Neural progenitor cell (in vitro differentiated cells): ENCODE measurements around the gene SNX27. TPM values are rescaled to one million over a fixed set of nuclear protein-coding genes. Genes with fewer than 3 reads are reported as not detected.
A peak's percentile ranks its signal among the peaks of the same experiment; 100 is the strongest.

Experiments
- DNase-seq: peaks from one replicate; pipeline ENCODE4 v3.0.0-alpha.2; 2016; ENCODE audit warnings: low spot score
- H2AFZ ChIP-seq: fragments of 200-600 bp; sonication (generic); replicated peaks from 2 replicates; pipeline ENCODE4 v1.6.1; 2016; ENCODE audit warnings: antibody characterized with exemption
- H3F3A ChIP-seq: fragments of 200-600 bp; sonication (generic); 2 replicates; pipeline ENCODE4 v1.6.1; 2016; ENCODE audit warnings: antibody characterized with exemption, low read depth
- H3K27ac ChIP-seq: fragments of 200-600 bp; sonication (generic); 2 replicates; pipeline ENCODE4 v1.5.1; 2016; ENCODE audit warnings: mild to moderate bottlenecking
- H3K27me3 ChIP-seq: fragments of 200-600 bp; sonication (generic); 2 replicates; pipeline ENCODE4 v1.6.1; 2016; ENCODE audit warnings: mild to moderate bottlenecking, moderate library complexity
- H3K36me3 ChIP-seq: fragments of 200-600 bp; sonication (generic); 2 replicates; pipeline ENCODE4 v1.5.1; 2016
- H3K4me1 ChIP-seq: fragments of 200-600 bp; sonication (generic); 2 replicates; pipeline ENCODE4 v1.6.1; 2016; ENCODE audit warnings: mixed run types
- H3K4me2 ChIP-seq: fragments of 200-600 bp; sonication (generic); 2 replicates; pipeline ENCODE4 v1.6.1; 2016
- H3K4me3 ChIP-seq: fragments of 200-600 bp; sonication (generic); 2 replicates; pipeline ENCODE4 v1.5.1; 2016
- H3K79me2 ChIP-seq: fragments of 200-600 bp; sonication (generic); 2 replicates; pipeline ENCODE4 v1.6.1; 2016; ENCODE audit warnings: low read depth
- H3K9ac ChIP-seq: fragments of 200-600 bp; sonication (generic); 2 replicates; pipeline ENCODE4 v1.6.1; 2016
- H3K9me3 ChIP-seq: fragments of 200-600 bp; sonication (generic); 2 replicates; pipeline ENCODE4 v1.5.1; 2016; ENCODE audit warnings: low read depth
- H4K20me1 ChIP-seq: fragments of 200-600 bp; sonication (generic); 2 replicates; pipeline ENCODE4 v1.6.1; 2016; ENCODE audit warnings: low read depth
- H3K27ac Mint-ChIP-seq: 3 replicates; pipeline ENCODE4 v1.8.0; 2021; ENCODE audit warnings: mixed read lengths
- H3K27me3 Mint-ChIP-seq: 2 replicates; pipeline ENCODE4 v1.8.0; 2022; ENCODE audit warnings: low read depth, mild to moderate bottlenecking, inconsistent platforms, moderate library complexity, mixed read lengths; ENCODE audit not compliant: insufficient read depth
- H3K36me3 Mint-ChIP-seq: 3 replicates; pipeline ENCODE4 v1.8.0; 2021; ENCODE audit warnings: mixed read lengths
- H3K4me1 Mint-ChIP-seq: 3 replicates; pipeline ENCODE4 v1.8.0; 2021; ENCODE audit warnings: mixed read lengths
- H3K4me3 Mint-ChIP-seq: 3 replicates; pipeline ENCODE4 v1.8.0; 2021; ENCODE audit warnings: mild to moderate bottlenecking, moderate library complexity, mixed read lengths
- H3K9me3 Mint-ChIP-seq: 3 replicates; pipeline ENCODE4 v1.8.0; 2020; ENCODE audit warnings: mixed read lengths
- EZH2 ChIP-seq: fragments of 200-600 bp; sonication (generic); IDR thresholded peaks from 2 replicates; pipeline ENCODE4 v1.6.1; 2017; ENCODE audit warnings: antibody characterized with exemption, mild to moderate bottlenecking, moderate library complexity
- EZH2phosphoT487 ChIP-seq: fragments of 200-600 bp; sonication (generic); IDR thresholded peaks from 2 replicates; pipeline ENCODE4 v1.6.1; 2017; ENCODE audit warnings: antibody characterized with exemption
- total RNA-seq: library from RNA; depleted of rRNA; stranded (reverse); fragments of >200 nt; gene quantifications from 2 replicates; pipeline ENCODE4 v1.2.3, GENCODE V29; 2015; ENCODE audit warnings: low replicate concordance
- TF ChIP-seq, protein P1 (sequence below): fragments of 200-600 bp; sonication (generic); IDR thresholded peaks from 2 replicates; pipeline ENCODE4 v1.5.1; 2017; ENCODE audit warnings: antibody characterized with exemption, mild to moderate bottlenecking

SNX27 gene
- total RNA-seq, 1 donor from 2014 or later, result 34.1 TPM

DNA sequence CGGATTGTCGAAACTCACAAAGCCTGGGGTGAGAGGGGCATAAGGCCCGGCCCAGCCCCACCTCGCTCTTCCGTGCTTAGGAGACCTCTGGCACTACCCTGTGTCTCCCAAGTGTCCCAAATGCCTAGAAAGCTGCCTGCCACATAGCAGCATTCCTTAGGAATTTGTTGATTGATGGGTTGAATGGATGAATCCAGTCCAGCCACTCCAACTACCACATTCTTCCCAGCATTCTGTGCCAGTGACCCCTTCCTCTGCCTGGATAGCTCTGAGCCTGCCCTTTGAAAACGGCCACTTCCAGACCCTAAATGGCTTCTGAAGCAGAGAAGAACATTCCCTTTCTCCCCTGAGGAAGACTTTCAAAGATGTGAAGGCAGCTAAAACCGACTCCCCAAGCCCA is 93.3 kb downstream of the SNX27 start:
- H3K36me3 ChIP-seq, result no peaks in the 10 kb centered on the region
- no peak overlapping the region for H3K27ac Mint-ChIP-seq

DNA sequence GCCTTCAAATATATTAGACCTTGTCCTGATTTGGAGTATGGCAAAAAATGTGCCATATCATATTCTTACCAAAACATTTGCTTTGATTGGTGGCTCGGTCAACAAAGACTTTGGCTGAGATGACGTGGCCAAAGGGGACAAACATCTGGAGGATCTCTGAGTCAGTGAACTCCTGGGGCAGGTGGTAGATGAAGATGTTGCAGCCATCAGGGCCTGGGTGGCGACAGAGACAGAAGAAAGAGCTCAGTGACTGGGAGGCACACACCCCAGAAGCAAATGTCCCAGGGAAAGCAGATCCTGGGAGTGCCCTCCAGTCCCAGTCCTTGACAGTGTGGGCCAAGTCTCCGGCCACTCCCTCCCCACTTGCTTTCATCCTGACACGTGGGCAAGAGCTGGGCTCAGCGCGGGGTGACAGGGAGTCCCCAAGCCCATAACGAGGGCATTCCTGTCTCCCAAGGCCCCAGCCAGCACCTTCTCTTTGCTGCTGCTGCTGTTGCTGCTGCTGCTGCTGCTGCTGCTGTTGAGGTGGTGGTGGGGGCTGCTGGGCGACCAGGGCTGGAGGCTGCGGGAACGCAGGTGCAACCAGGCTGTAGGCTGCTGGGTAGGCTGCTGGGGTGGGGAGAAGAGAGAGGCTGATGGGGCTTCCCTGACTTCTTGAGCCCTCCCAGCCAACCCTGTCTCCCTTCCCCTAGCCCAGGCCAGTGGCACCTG is 94.1 kb downstream of the SNX27 start:
- Histone ChIP-seq H3K4me3 (no peak overlapping the region), H3K36me3 (no peaks in the 10 kb centered on the region), H3K79me2 (no peaks in the 10 kb centered on the region), H3K4me2 (no peak overlapping the region), H3F3A (no peaks in the 10 kb centered on the region), H3K27me3 (no peaks in the 10 kb centered on the region), H2AFZ (no peak overlapping the region), H3K27ac (no peak overlapping the region), H3K4me1 (peaks cover 5% of the 10 kb centered on the region), H3K9me3 (no peaks in the 10 kb centered on the region), H4K20me1 (peaks cover 3% of the 10 kb centered on the region), H3K9ac (no peak overlapping the region)
- TF ChIP-seq, protein P1, sequence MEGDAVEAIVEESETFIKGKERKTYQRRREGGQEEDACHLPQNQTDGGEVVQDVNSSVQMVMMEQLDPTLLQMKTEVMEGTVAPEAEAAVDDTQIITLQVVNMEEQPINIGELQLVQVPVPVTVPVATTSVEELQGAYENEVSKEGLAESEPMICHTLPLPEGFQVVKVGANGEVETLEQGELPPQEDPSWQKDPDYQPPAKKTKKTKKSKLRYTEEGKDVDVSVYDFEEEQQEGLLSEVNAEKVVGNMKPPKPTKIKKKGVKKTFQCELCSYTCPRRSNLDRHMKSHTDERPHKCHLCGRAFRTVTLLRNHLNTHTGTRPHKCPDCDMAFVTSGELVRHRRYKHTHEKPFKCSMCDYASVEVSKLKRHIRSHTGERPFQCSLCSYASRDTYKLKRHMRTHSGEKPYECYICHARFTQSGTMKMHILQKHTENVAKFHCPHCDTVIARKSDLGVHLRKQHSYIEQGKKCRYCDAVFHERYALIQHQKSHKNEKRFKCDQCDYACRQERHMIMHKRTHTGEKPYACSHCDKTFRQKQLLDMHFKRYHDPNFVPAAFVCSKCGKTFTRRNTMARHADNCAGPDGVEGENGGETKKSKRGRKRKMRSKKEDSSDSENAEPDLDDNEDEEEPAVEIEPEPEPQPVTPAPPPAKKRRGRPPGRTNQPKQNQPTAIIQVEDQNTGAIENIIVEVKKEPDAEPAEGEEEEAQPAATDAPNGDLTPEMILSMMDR, result no peak
- no peak for TF ChIP-seq EZH2
- no peak for TF ChIP-seq EZH2phosphoT487
- Mint-ChIP-seq H3K4me1 (peaks cover 42% of the 10 kb centered on the region), H3K27ac (peak overlapping the region; percentile 69), H3K36me3 (peaks cover 10% of the 10 kb centered on the region), H3K4me3 (no peak overlapping the region), H3K27me3 (peaks cover 4% of the 10 kb centered on the region), H3K9me3 (no peaks in the 10 kb centered on the region)
- no peak for DNase-seq

More for the DNA sequence above, 93.3 kb downstream of the SNX27 start:
- Histone ChIP-seq H2AFZ (no peak overlapping the region), H3K9me3 (no peaks in the 10 kb centered on the region), H3K4me3 (no peak overlapping the region), H3K27me3 (no peaks in the 10 kb centered on the region), H3K9ac (no peak overlapping the region), H3K4me2 (no peak overlapping the region), H3K27ac (no peak overlapping the region), H3K79me2 (no peaks in the 10 kb centered on the region), H4K20me1 (peaks cover 3% of the 10 kb centered on the region), H3F3A (no peaks in the 10 kb centered on the region), H3K4me1 (no peaks in the 10 kb centered on the region)
- Mint-ChIP-seq H3K9me3 (no peaks in the 10 kb centered on the region), H3K4me3 (no peak overlapping the region), H3K27me3 (peaks cover 3% of the 10 kb centered on the region), H3K4me1 (peaks cover 36% of the 10 kb centered on the region), H3K36me3 (peaks cover 16% of the 10 kb centered on the region)
- TF ChIP-seq EZH2, result no peak
- TF ChIP-seq, protein P1, result no peak
- TF ChIP-seq EZH2phosphoT487, result no peak
- DNase-seq, result no peak

DNA sequence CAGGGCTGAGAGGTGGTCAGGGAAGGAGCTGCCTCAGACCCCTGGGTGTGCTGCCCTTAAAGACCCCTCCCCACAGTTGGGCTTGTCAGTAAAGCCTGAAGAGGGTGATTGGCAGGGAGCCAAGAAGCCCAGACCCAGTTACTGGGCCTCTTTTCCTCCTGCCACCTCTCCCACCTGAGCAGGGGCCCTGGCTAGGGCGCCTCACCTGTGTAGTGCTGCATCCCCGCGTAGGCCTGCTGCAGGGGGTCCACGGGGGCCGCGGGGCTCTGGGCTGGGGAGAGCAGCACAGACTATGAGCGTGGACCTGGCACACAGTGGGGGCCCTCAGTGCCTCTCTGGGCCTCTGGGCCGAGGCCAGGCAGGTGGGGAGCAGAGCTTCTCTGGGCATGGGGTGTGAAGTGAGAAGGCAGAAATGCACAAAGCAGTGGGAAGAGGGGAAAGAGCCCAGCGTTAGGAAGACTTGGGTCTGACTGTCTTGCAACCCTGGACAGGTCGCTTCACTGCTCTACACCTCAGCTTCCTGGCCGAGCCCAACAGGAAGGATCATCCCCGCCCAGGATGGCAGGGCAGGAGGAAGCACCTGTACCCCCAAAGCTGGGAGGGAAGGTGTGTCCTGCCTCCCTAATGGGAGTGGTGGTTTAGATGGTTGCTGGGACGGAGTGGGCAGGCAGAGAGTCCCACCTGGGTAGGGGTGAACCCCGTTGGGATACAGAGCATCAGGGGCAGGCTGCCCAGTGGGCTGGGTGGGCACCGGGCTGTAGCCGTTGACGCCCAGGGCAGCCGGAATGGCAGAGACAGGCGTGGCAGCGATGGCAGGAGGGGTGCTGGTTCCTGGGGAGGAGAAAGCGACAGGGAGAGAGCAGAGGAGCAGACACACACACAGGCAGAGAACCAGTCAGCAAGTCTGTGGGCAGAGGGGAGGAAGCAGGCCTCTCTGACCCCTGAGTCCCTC is 94.9 kb downstream of the SNX27 start:
- Histone ChIP-seq H4K20me1 (peaks cover 2% of the 10 kb centered on the region), H3K9ac (no peak overlapping the region), H3K27ac (no peak overlapping the region), H3K4me3 (no peak overlapping the region), H3K4me2 (no peak overlapping the region), H3K4me1 (peaks cover 5% of the 10 kb centered on the region), H2AFZ (no peak overlapping the region), H3K27me3 (no peaks in the 10 kb centered on the region), H3K79me2 (no peaks in the 10 kb centered on the region), H3F3A (no peaks in the 10 kb centered on the region), H3K36me3 (no peaks in the 10 kb centered on the region), H3K9me3 (no peaks in the 10 kb centered on the region)
- Mint-ChIP-seq H3K27ac (peak overlapping the region; percentile 78), H3K36me3 (peaks cover 8% of the 10 kb centered on the region), H3K4me1 (peaks cover 50% of the 10 kb centered on the region), H3K9me3 (no peaks in the 10 kb centered on the region), H3K4me3 (peak overlapping the region; percentile 17), H3K27me3 (peaks cover 4% of the 10 kb centered on the region)
- no peak for TF ChIP-seq EZH2phosphoT487
- TF ChIP-seq, protein P1, result no peak
- TF ChIP-seq EZH2, result no peak
- no peak for DNase-seq
